ENCODE data around the gene LILRA5. TPM values are rescaled to one million over a fixed set of nuclear protein-coding genes. Genes with fewer than 3 reads are reported as not detected.

Gene LILRA5
- total RNA-seq, 5 donors from 2014 or later (not counting 1 experiment from before 2014, with no cell fraction given): not detected

- H3K4me3 Mint-ChIP-seq: no peak overlapping the region
- ATAC-seq (replicated peaks in 1 of 4): no peak
Measured at GRCh38 chr19:54355675-54356074, 42.7 kb upstream of the LILRA5 start.

GRCh38 chr19:54354761-54355160 lies 41.8 kb upstream of the LILRA5 start:
- WGBS (ENCODE audit: insufficient coverage): 81% methylated on average over 3 of the region's 3 CpGs
- peaks cover 23% of the 10 kb centered on the region for H3K36me3 Mint-ChIP-seq
- H3K4me3 ChIP-seq (ENCODE audit: control insufficient read depth in 1 of 2, extremely low read depth in 1 of 2, low read length in 1 of 2): no peak overlapping the region

More at GRCh38 chr19:54355675-54356074, 42.7 kb upstream of the LILRA5 start:
- Histone ChIP-seq H3K27ac (ENCODE audit: low read length) (no peak overlapping the region), H3K4me3 (ENCODE audit: control insufficient read depth in 1 of 2, extremely low read depth in 1 of 2, low read length in 1 of 2) (no peak overlapping the region), H3K27me3 (replicated peaks in 1 of 2; ENCODE audit: control insufficient read depth in 2 of 2, extremely low read depth in 1 of 2, insufficient read depth in 2 of 2, low read length in 1 of 2) (no peaks in the 10 kb centered on the region), H3K4me1 (ENCODE audit: control insufficient read depth in 1 of 2, extremely low read depth in 1 of 2, insufficient read depth in 2 of 2, low read length in 2 of 2) (peaks cover 0 to 12% of the 10 kb centered on the region in 2 experiments), H3K36me3 (ENCODE audit: control insufficient read depth in 2 of 2, extremely low read depth in 1 of 2, insufficient read depth in 1 of 2, low read length in 1 of 2) (peaks cover 0 to 28% of the 10 kb centered on the region in 2 donors), H3K9me3 (no peaks in the 10 kb centered on the region)
- H3K27me3 Mint-ChIP-seq: no peaks in the 10 kb centered on the region
- H3K9me3 Mint-ChIP-seq: no peaks in the 10 kb centered on the region
- peaks cover 15 to 27% (median 27%) of the 10 kb centered on the region in 3 donors for H3K4me1 Mint-ChIP-seq
- DNase-seq: no peak
- ChIA-PET CTCF (no interaction called here), POLR2A (no interaction called here)
- peaks cover 23% of the 10 kb centered on the region for H3K36me3 Mint-ChIP-seq
- peak overlapping the region in 1 of 2 donors; percentile 31 for H3K27ac Mint-ChIP-seq
- WGBS (ENCODE audit: insufficient coverage): 96% methylated on average over 11 of the region's 14 CpGs

GRCh38 chr19:54352546-54352945 lies 39.6 kb upstream of the LILRA5 start:
- peaks cover 0 to 2% of the 10 kb centered on the region in 2 experiments for H3K4me1 ChIP-seq (ENCODE audit: control insufficient read depth in 1 of 2, extremely low read depth in 1 of 2, insufficient read depth in 2 of 2, low read length in 2 of 2)
- H3K9me3 ChIP-seq: no peaks in the 10 kb centered on the region
- Mint-ChIP-seq H3K4me1 (peaks cover 10 to 27% (median 24%) of the 10 kb centered on the region in 3 donors), H3K4me3 (no peak overlapping the region), H3K36me3 (peaks cover 23% of the 10 kb centered on the region), H3K9me3 (no peaks in the 10 kb centered on the region), H3K27me3 (peaks cover 0 to 4% of the 10 kb centered on the region in 2 donors), H3K27ac (peak overlapping the region; percentile 8 to 29)
- H3K4me3 ChIP-seq (ENCODE audit: control insufficient read depth in 1 of 2, extremely low read depth in 1 of 2, low read length in 1 of 2): no peak overlapping the region
- WGBS (ENCODE audit: insufficient coverage): 83% methylated on average over 2 of the region's 3 CpGs
- DNase-seq: no peak
- ChIA-PET POLR2A (no interaction called here), CTCF (no interaction called here)
- H3K27me3 ChIP-seq (replicated peaks in 1 of 2; ENCODE audit: control insufficient read depth in 2 of 2, extremely low read depth in 1 of 2, insufficient read depth in 2 of 2, low read length in 1 of 2): peaks cover 0 to 4% of the 10 kb centered on the region in 2 experiments
- no peak for ATAC-seq (replicated peaks in 1 of 4)
- H3K27ac ChIP-seq (ENCODE audit: low read length): no peak overlapping the region
- peaks cover 0 to 28% of the 10 kb centered on the region in 2 donors for H3K36me3 ChIP-seq (ENCODE audit: control insufficient read depth in 2 of 2, extremely low read depth in 1 of 2, insufficient read depth in 1 of 2, low read length in 1 of 2)

More at GRCh38 chr19:54354761-54355160, 41.8 kb upstream of the LILRA5 start:
- ATAC-seq (replicated peaks in 1 of 4) (no peak), DNase-seq (no peak)
- Mint-ChIP-seq H3K27me3 (no peaks in the 10 kb centered on the region), H3K4me1 (peaks cover 10 to 27% (median 22%) of the 10 kb centered on the region in 3 donors), H3K9me3 (no peaks in the 10 kb centered on the region), H3K4me3 (no peak overlapping the region), H3K27ac (peak overlapping the region in 1 of 2 donors; percentile 44)
- ChIA-PET POLR2A (no interaction called here), CTCF (interaction anchor here (0.9 kb wide), 2 partner anchors 16 to 33 kb away, joined by 3 to 4 read pairs; no protein-coding TSS in a partner anchor)
- no peak overlapping the region for H3K27ac ChIP-seq (ENCODE audit: low read length)
- H3K9me3 ChIP-seq: no peaks in the 10 kb centered on the region
- H3K27me3 ChIP-seq (replicated peaks in 1 of 2; ENCODE audit: control insufficient read depth in 2 of 2, extremely low read depth in 1 of 2, insufficient read depth in 2 of 2, low read length in 1 of 2): no peaks in the 10 kb centered on the region
- H3K36me3 ChIP-seq (ENCODE audit: control insufficient read depth in 2 of 2, extremely low read depth in 1 of 2, insufficient read depth in 1 of 2, low read length in 1 of 2): peaks cover 0 to 28% of the 10 kb centered on the region in 2 donors
- H3K4me1 ChIP-seq (ENCODE audit: control insufficient read depth in 1 of 2, extremely low read depth in 1 of 2, insufficient read depth in 2 of 2, low read length in 2 of 2): peaks cover 0 to 6% of the 10 kb centered on the region in 2 experiments

- H3K9me3 ChIP-seq: no peaks in the 10 kb centered on the region
- H3K36me3 ChIP-seq (ENCODE audit: control insufficient read depth in 2 of 2, extremely low read depth in 1 of 2, insufficient read depth in 1 of 2, low read length in 1 of 2): peaks cover 0 to 26% of the 10 kb centered on the region in 2 donors
- peak in 1 of 4 experiments; percentile 29 for ATAC-seq (replicated peaks in 1 of 4)
- POLR2A ChIA-PET: no interaction called here
- H3K27me3 Mint-ChIP-seq: peaks cover 0 to 6% of the 10 kb centered on the region in 2 donors
- no peak overlapping the region for H3K4me3 Mint-ChIP-seq
- H3K4me3 ChIP-seq (ENCODE audit: control insufficient read depth in 1 of 2, extremely low read depth in 1 of 2, low read length in 1 of 2): no peak overlapping the region
- H3K36me3 Mint-ChIP-seq: peaks cover 21% of the 10 kb centered on the region
- CTCF ChIA-PET: no interaction called here
- no peaks in the 10 kb centered on the region for H3K9me3 Mint-ChIP-seq
- peaks cover 0 to 4% of the 10 kb centered on the region in 2 experiments for H3K27me3 ChIP-seq (replicated peaks in 1 of 2; ENCODE audit: control insufficient read depth in 2 of 2, extremely low read depth in 1 of 2, insufficient read depth in 2 of 2, low read length in 1 of 2)
- DNase-seq: no peak
- peak overlapping the region; percentile 29 to 50 for H3K27ac Mint-ChIP-seq
- H3K4me1 ChIP-seq (ENCODE audit: control insufficient read depth in 1 of 2, extremely low read depth in 1 of 2, insufficient read depth in 2 of 2, low read length in 2 of 2): peaks cover 0 to 2% of the 10 kb centered on the region in 2 experiments
- 52% methylated on average over 7 of the region's 7 CpGs for WGBS (ENCODE audit: insufficient coverage)
- H3K27ac ChIP-seq (ENCODE audit: low read length): no peak overlapping the region
- H3K4me1 Mint-ChIP-seq: peaks cover 10 to 27% (median 24%) of the 10 kb centered on the region in 3 donors
Measured at GRCh38 chr19:54352041-54352440, 39.1 kb upstream of the LILRA5 start.

- Mint-ChIP-seq H3K4me3 (no peak overlapping the region), H3K9me3 (no peaks in the 10 kb centered on the region), H3K4me1 (peaks cover 10 to 28% (median 27%) of the 10 kb centered on the region in 3 donors), H3K27me3 (peaks cover 0 to 9% of the 10 kb centered on the region in 2 donors), H3K36me3 (peaks cover 17% of the 10 kb centered on the region), H3K27ac (peak overlapping the region; percentile 50 to 60)
- no CpG with 5 or more reads among the region's 2 CpGs for WGBS (ENCODE audit: insufficient coverage)
- H3K36me3 ChIP-seq (ENCODE audit: control insufficient read depth in 2 of 2, extremely low read depth in 1 of 2, insufficient read depth in 1 of 2, low read length in 1 of 2): peaks cover 0 to 24% of the 10 kb centered on the region in 2 donors
- POLR2A ChIA-PET: no interaction called here
- no peak for ATAC-seq (replicated peaks in 1 of 4)
- CTCF ChIA-PET: no interaction called here
- H3K4me1 ChIP-seq (ENCODE audit: control insufficient read depth in 1 of 2, extremely low read depth in 1 of 2, insufficient read depth in 2 of 2, low read length in 2 of 2): peaks cover 0 to 2% of the 10 kb centered on the region in 2 experiments
- DNase-seq: no peak
- H3K9me3 ChIP-seq: no peaks in the 10 kb centered on the region
- peaks cover 0 to 4% of the 10 kb centered on the region in 2 experiments for H3K27me3 ChIP-seq (replicated peaks in 1 of 2; ENCODE audit: control insufficient read depth in 2 of 2, extremely low read depth in 1 of 2, insufficient read depth in 2 of 2, low read length in 1 of 2)
- H3K4me3 ChIP-seq (ENCODE audit: control insufficient read depth in 1 of 2, extremely low read depth in 1 of 2, low read length in 1 of 2): no peak overlapping the region
- no peak overlapping the region for H3K27ac ChIP-seq (ENCODE audit: low read length)
Measured at GRCh38 chr19:54351474-54351873, 38.5 kb upstream of the LILRA5 start.

GRCh38 chr19:54345938-54346386 lies 33.0 kb upstream of the LILRA5 start:
- Histone ChIP-seq H3K4me1 (ENCODE audit: control insufficient read depth in 1 of 2, extremely low read depth in 1 of 2, insufficient read depth in 2 of 2, low read length in 2 of 2) (no peaks in the 10 kb centered on the region), H3K36me3 (ENCODE audit: control insufficient read depth in 2 of 2, extremely low read depth in 1 of 2, insufficient read depth in 1 of 2, low read length in 1 of 2) (no peaks in the 10 kb centered on the region), H3K27ac (ENCODE audit: low read length) (no peak overlapping the region), H3K27me3 (replicated peaks in 1 of 2; ENCODE audit: control insufficient read depth in 2 of 2, extremely low read depth in 1 of 2, insufficient read depth in 2 of 2, low read length in 1 of 2) (peaks cover 0 to 6% of the 10 kb centered on the region in 2 experiments), H3K9me3 (no peaks in the 10 kb centered on the region), H3K4me3 (ENCODE audit: control insufficient read depth in 1 of 2, extremely low read depth in 1 of 2, low read length in 1 of 2) (no peak overlapping the region)
- Mint-ChIP-seq H3K36me3 (no peaks in the 10 kb centered on the region), H3K4me3 (no peak overlapping the region), H3K27ac (no peak overlapping the region), H3K27me3 (peaks cover 0 to 14% of the 10 kb centered on the region in 2 donors), H3K9me3 (no peaks in the 10 kb centered on the region), H3K4me1 (peaks cover 0 to 14% (median 0%) of the 10 kb centered on the region in 3 donors)
- POLR2A ChIA-PET: interaction anchor here in 1 of 2 donors (0.7 kb wide), 1 partner anchor 12 kb away, joined by 3 read pairs; no protein-coding TSS in a partner anchor
- WGBS (ENCODE audit: insufficient coverage): 96% methylated on average over 3 of the region's 6 CpGs
- no peak for DNase-seq
- no peak for ATAC-seq (replicated peaks in 1 of 4)
- CTCF ChIA-PET: no interaction called here

All from T-cell (primary cell).